ENCODE measurements around the gene TMEM158.

Gene TMEM158

DNA sequence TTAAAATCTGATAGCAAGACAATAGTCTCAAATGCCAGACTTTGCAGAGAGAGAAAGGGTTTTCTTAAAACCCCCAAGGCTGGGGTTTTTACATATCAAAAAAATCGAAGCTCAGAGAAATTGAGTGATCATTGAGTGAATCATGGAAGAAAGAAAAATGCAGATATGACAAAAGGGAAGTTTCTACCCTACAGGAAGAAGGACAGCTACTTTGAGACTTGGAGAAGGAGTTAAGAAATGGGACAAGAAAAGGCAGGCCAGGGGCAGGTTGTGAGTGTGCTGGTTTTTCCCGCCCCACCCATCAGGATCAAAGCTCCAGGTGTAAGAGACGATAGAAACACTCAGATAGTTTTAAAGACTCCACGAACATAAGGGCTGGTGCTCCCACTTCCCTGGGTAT lies 18.6 kb downstream of the TMEM158 start:
- no peaks in the 10 kb centered on the region for H3K4me1 ChIP-seq (ENCODE audit: insufficient read depth, low read length)
- peaks cover 5% of the 10 kb centered on the region for H3K27me3 ChIP-seq (ENCODE audit: insufficient read depth, low read length, poor library complexity)
- DNase-seq: no peak
- TF ChIP-seq, protein P1, sequence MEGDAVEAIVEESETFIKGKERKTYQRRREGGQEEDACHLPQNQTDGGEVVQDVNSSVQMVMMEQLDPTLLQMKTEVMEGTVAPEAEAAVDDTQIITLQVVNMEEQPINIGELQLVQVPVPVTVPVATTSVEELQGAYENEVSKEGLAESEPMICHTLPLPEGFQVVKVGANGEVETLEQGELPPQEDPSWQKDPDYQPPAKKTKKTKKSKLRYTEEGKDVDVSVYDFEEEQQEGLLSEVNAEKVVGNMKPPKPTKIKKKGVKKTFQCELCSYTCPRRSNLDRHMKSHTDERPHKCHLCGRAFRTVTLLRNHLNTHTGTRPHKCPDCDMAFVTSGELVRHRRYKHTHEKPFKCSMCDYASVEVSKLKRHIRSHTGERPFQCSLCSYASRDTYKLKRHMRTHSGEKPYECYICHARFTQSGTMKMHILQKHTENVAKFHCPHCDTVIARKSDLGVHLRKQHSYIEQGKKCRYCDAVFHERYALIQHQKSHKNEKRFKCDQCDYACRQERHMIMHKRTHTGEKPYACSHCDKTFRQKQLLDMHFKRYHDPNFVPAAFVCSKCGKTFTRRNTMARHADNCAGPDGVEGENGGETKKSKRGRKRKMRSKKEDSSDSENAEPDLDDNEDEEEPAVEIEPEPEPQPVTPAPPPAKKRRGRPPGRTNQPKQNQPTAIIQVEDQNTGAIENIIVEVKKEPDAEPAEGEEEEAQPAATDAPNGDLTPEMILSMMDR (IDR thresholded peaks at IDR 0.05; ENCODE audit: borderline replicate concordance, extremely low read depth, low read length, poor library complexity, severe bottlenecking): no peak
- TF ChIP-seq EZH2 (IDR thresholded peaks at IDR 0.05; ENCODE audit: borderline replicate concordance, low read depth, low read length, severe bottlenecking): no peak
- H3K9ac ChIP-seq (ENCODE audit: low read depth, low read length): no peak overlapping the region
- H3K4me3 ChIP-seq (ENCODE audit: low read depth in 1 of 2, low read length in 2 of 2): no peak overlapping the region
- no peak overlapping the region for H3K27ac ChIP-seq (ENCODE audit: low read length)
- ATAC-seq (ENCODE audit: insufficient read depth, low read depth): no peak
- no peaks in the 10 kb centered on the region for H3K36me3 ChIP-seq (ENCODE audit: insufficient read depth, low read length)
- H3K4me2 ChIP-seq (ENCODE audit: insufficient read depth, low read length): no peak overlapping the region
- no peaks in the 10 kb centered on the region for H4K20me1 ChIP-seq (ENCODE audit: insufficient read depth, low read length)
- H3K79me2 ChIP-seq (ENCODE audit: insufficient read depth, low read length): no peaks in the 10 kb centered on the region
- H2AFZ ChIP-seq (ENCODE audit: low read depth, low read length): no peak overlapping the region
- H3K9me3 ChIP-seq (ENCODE audit: insufficient read depth, low read length, severe bottlenecking): no peaks in the 10 kb centered on the region

DNA sequence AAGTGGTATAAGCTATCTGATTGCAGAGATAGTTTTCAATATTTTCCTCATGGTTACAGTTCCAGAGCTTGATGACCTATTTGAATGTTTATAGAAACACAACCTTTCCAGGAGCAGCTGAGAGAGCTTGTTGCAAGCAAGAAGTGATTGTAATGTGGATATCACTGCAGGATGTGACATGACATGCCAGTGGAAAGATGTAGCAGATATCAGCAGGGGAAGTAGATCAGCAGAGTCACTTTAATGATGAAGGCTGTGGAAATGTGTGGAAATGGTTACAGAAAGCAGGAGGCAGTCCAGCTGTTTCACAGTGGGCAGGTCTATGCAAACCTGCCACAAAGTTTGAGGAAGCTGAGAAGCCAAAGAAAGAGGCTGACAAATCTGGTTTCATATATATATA lies 21.0 kb downstream of the TMEM158 start:
- no peaks in the 10 kb centered on the region for H3K36me3 ChIP-seq (ENCODE audit: insufficient read depth, low read length)
- no peak overlapping the region for H3K27ac ChIP-seq (ENCODE audit: low read length)
- H3K4me3 ChIP-seq (ENCODE audit: low read depth in 1 of 2, low read length in 2 of 2): no peak overlapping the region
- no peak overlapping the region for H3K9ac ChIP-seq (ENCODE audit: low read depth, low read length)
- no peak overlapping the region for H3K4me2 ChIP-seq (ENCODE audit: insufficient read depth, low read length)
- TF ChIP-seq, protein P1 (IDR thresholded peaks at IDR 0.05; ENCODE audit: borderline replicate concordance, extremely low read depth, low read length, poor library complexity, severe bottlenecking): no peak
- no peak for TF ChIP-seq EZH2 (IDR thresholded peaks at IDR 0.05; ENCODE audit: borderline replicate concordance, low read depth, low read length, severe bottlenecking)
- H3K9me3 ChIP-seq (ENCODE audit: insufficient read depth, low read length, severe bottlenecking): no peaks in the 10 kb centered on the region
- peaks cover 5% of the 10 kb centered on the region for H3K27me3 ChIP-seq (ENCODE audit: insufficient read depth, low read length, poor library complexity)
- no peaks in the 10 kb centered on the region for H3K79me2 ChIP-seq (ENCODE audit: insufficient read depth, low read length)
- ATAC-seq (ENCODE audit: insufficient read depth, low read depth) (no peak), DNase-seq (no peak)
- H4K20me1 ChIP-seq (ENCODE audit: insufficient read depth, low read length): no peaks in the 10 kb centered on the region
- no peaks in the 10 kb centered on the region for H3K4me1 ChIP-seq (ENCODE audit: insufficient read depth, low read length)
- H2AFZ ChIP-seq (ENCODE audit: low read depth, low read length): no peak overlapping the region

DNA sequence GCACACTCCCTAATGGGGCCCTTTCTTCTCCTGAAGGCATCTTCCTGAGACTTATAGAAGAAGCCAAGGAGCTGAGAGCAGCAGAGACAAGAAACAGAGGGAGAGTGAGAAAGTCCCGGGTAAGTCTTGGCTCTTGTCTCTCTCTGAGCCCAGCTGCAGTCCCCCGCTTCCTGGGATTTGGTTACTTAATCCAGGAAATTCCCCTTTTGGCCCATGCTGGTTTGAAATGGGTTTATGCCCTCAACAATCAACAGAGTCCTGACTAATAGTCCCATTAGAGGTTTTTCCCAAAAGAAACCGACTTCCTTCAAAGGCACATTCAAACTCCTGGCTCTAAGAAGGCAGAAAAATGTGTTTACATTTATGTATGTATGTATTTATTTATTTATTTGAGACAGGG lies 22.0 kb downstream of the TMEM158 start:
- ATAC-seq (ENCODE audit: insufficient read depth, low read depth): no peak

More for the DNA sequence above, 22.0 kb downstream of the TMEM158 start:
- H3K9me3 ChIP-seq (ENCODE audit: insufficient read depth, low read length, severe bottlenecking): no peaks in the 10 kb centered on the region
- peaks cover 5% of the 10 kb centered on the region for H3K27me3 ChIP-seq (ENCODE audit: insufficient read depth, low read length, poor library complexity)
- H3K27ac ChIP-seq (ENCODE audit: low read length): no peak overlapping the region
- no peaks in the 10 kb centered on the region for H3K36me3 ChIP-seq (ENCODE audit: insufficient read depth, low read length)
- no peak overlapping the region for H3K4me3 ChIP-seq (ENCODE audit: low read depth in 1 of 2, low read length in 2 of 2)
- no peak for DNase-seq
- no peak overlapping the region for H3K4me2 ChIP-seq (ENCODE audit: insufficient read depth, low read length)
- H4K20me1 ChIP-seq (ENCODE audit: insufficient read depth, low read length): no peaks in the 10 kb centered on the region
- no peaks in the 10 kb centered on the region for H3K4me1 ChIP-seq (ENCODE audit: insufficient read depth, low read length)
- TF ChIP-seq, protein P1 (IDR thresholded peaks at IDR 0.05; ENCODE audit: borderline replicate concordance, extremely low read depth, low read length, poor library complexity, severe bottlenecking): no peak
- no peak for TF ChIP-seq EZH2 (IDR thresholded peaks at IDR 0.05; ENCODE audit: borderline replicate concordance, low read depth, low read length, severe bottlenecking)
- H3K9ac ChIP-seq (ENCODE audit: low read depth, low read length): no peak overlapping the region
- H3K79me2 ChIP-seq (ENCODE audit: insufficient read depth, low read length): no peaks in the 10 kb centered on the region
- no peak overlapping the region for H2AFZ ChIP-seq (ENCODE audit: low read depth, low read length)

Measured in DND-41 (cell line).